ENCODE data around the gene HEBP2. TPM values are rescaled to one million over a fixed set of nuclear protein-coding genes. Genes with fewer than 3 reads are reported as not detected.

Gene HEBP2
- polyA plus RNA-seq, 10 donors, result 32.4 to 50.4 (median 43.7) TPM

DNA sequence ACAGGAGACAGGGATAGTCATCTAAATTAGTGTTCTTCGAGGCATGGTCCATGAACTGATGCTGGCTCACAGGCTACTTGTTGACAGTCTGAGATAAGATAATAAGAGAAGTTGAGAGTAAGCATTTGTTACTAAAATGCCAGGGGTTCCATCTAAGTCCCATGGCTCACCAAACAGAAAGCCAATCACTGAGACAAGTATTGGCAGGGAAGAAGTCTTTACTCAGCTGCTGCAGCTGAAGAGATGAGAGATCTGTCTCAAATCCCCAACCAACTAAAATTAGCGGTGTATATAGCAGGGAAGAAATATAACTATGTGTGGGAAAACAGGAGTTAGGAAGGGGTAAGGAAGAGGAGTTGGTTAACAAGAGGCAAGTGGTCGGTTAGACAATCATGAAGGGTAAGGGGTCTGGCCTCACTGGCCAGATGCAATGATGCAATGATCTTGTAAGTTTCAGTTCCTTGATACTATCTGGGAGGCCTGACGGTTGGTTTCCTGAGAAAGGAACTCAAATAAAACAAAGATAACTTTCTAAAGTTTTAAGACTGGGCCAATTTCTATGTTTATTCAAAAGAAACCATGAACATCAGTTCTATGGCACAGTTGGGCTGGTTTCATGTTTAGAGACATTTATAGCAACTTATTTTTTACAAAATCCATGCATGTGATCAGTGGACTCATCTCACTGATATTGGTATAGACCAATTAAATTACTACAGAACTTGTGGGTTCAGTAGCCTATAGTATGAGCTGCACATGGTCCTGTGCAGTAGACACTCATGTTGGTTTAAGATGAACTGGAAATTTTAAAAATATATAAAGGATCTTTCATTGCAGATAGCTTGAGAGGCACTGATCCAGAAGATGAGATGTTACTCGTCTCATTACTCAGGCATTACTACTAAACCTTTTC is 9.9 kb upstream of the HEBP2 start:
- no peak for DNase-seq

DNA sequence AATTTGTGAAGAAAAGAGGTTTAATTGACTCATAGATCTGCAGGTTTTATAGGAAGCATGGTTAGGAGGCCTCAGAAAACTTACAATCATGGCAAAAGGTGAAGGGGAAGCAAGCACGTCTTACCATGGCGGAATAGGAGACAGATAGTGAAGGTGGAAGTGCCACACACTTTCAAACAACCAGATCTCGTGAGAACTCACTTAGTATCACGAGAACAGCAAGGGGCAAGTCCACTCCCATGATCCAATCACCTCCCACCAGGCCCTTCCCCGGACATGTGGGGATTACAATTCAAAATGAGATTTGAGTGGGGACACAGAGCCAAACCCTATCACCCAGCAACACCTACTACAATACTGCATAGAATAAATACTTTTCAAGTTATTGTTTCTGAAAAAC is 7.3 kb upstream of the HEBP2 start:
- DNase-seq, result no peak

DNA sequence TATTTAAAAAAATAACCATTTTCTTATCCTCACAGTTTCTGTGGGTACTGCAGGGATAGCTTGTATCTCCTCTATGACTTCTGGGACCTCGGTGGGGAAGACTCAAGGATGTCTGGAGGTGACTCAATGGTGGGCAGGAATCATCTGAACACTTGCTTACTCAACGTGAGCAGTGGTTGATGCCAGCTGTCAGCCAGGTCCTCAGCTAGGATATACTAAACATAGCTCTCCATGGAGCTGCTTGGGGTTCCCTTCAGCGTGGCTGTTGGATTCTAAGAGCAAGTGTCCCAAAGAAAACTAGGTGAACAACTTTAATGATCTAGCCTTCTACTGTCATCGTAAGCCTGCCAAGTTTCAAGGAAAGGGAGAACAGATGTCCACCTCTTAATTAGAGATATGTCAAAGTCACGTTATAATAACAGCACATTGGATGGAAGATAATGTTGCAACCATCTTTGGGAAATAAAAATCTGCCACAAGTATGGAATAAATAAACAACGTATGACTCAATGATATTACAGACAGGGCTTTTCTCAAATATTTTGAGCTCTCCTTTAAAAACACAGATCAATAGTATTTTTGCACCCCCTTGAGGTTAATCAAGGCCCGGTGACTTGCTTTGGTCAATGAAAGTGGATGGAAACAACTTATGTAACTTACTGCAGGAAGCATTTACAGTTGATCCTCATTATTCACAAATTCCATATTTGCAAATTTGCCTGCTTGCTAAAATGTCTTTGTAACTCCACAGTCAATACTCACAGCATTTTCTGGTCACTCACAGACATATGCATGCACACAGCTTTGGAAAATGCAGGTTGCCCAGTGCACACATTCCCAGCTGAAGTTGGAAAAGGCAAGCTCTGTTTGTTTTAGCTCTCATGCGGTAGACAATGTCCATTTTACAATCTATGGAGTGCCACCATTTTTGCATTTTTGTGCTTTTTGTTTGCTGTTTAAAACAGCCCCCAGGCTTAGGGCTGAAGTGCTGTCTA is 6.6 kb upstream of the HEBP2 start:
- DNase-seq, result no peak

DNA sequence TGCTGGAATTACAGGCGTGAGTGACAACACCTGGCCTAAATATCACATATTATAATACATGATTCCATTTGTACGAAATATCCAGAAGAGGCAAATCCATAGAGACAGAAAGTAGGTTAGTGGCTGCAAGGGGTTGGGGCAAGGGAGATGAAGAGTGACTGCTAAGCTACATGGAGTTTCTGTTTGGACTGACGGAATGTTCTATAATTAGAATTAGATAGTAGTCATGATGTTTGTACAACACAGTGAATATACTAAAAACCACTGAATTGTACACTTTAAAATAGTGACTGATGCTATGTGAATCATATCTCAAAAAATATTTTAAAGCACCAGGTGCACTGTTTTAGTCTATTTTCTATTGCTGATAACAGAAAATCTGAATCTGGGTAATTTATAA is 3.7 kb upstream of the HEBP2 start:
- no peak for DNase-seq

DNA sequence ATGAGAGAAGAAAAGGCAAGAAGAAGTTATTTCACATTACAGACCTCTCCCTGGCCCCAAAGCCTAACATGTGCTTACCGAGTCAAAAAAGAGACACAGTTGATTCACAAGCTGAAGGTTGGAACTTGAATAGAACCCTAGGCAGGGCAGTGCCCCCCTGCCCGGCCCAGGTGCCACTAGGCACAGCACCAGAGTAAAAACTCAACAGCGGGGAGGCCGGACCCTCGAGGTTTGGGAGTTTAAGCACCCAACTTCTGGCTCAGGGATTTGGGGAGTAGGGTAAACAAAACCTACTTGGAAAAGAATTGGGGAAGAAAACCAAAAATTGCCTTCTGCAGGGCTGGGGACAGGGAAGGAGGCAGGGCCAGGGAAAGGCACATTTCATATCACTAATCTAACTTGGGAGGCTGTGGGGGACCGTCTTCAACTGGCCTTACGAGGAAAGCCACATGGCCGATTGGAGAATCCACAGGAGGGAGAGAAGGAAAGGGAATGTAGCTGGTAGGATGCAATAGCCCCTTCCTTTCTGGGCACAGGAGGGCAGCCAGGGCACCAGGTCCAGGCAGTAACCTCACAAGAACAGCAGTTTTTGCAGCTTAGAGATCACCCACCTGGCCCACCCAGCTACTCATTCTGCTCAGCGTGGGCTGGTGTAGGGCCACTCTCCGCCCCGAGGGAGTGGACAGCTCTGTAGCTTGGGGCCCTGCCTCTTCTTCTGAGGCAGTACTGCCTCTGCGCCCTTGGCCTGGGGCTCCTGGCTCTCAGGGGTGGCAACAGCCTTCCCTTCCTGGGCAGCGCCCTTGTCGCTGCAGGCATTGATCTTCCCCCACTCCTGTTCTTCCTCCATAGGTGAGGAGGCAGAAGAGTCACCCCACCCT is 1.8 kb upstream of the HEBP2 start:
- no peak for DNase-seq

DNA sequence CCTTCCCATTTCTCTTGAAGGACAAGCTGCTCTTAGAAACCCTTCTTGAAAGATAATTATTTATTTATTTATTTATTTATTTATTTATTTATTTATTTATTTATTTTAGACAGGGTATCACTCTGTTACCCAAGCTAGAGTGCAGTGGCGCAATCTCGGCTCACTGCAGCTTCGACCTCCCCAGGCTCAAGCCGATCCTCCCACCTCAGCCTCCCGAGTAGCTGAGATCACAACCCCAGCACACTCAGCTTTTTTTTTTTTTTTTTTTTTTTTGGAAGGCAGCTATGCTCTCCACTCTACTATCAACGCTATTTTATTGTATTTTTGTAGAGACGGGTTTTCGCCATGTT is 1.2 kb upstream of the HEBP2 start:
- no peak for DNase-seq

DNA sequence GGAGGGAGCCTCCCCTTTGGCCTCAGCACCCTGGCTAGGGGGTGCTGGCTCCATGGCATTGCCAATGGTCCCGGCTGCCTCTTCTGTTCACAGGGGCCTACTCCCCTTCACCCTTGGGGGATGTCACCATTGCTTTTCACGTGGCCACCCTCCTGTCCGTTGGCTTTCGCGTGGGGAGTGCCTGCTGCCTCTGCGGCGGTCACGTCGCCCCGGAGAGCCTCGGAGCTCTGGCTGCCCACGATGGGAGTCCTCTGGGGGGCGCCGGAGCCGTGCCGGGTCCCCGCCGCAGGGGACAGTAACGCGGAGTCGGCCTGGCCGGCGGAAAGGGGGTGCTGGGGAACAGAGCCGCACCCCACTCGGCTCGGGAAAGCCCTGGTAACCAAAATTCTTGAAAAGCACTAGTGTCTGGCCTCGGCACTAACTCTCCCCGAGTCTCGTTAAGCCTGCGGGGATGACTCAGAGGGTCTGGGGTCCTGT is 661 bp upstream of the HEBP2 start:
- peak; percentile 19 to 64 (median 26) for DNase-seq

DNA sequence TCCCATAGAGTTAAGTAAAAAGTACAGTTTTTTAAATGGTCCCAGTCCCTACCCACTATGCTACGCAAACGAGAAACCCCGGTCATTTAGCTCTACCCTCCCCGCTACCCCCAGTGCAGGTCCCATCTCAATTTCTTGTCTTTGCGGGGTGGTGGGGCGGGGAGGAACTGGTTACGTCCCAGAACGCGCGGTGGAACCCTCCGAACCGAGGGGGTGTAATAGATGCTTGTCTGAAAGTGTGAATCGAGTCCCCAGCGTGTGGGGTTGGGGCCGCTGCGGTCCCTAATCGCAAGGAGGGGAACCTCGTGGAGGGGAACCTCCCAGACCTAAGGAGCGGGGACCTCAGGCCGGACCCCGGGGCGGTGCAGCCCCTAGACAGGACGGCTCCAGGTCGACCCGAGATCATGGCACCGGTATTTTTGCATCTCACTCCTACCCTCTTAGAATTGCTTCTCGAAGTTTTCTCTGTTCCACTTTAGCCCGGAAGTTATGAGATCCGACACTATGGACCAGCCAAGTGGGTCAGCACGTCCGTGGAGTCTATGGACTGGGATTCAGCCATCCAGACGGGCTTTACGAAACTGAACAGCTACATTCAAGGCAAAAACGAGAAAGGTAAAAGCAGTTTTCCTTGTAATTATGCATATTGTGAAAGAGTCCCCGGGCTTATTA is 779 bp downstream of the HEBP2 start:
- peak in 2 of 3 donors; percentile 22 to 73 for DNase-seq

DNA sequence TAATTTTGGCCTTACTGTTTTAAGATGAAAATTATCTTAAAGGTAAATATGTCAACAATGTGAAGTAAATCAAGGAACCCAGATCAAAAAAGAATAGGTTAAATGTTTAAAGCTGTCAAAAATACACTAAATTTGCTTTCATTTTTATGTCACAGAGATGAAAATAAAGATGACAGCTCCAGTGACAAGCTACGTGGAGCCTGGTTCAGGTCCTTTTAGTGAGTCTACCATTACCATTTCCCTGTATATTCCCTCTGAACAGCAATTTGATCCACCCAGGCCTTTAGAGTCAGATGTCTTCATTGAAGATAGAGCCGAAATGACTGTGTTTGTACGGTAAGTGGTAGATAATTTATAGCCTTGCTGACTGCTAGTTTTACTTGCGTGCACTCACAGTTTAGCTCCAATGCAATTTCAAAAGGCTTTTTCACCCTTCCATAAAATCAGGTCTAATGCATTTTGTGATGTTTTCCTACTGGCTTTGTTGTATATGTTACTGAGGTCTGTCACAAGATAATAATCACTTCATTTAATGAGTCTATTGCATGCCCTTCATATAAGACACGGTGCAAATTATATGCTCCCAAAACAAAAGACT is 1.9 kb downstream of the HEBP2 start:
- DNase-seq, result no peak

DNA sequence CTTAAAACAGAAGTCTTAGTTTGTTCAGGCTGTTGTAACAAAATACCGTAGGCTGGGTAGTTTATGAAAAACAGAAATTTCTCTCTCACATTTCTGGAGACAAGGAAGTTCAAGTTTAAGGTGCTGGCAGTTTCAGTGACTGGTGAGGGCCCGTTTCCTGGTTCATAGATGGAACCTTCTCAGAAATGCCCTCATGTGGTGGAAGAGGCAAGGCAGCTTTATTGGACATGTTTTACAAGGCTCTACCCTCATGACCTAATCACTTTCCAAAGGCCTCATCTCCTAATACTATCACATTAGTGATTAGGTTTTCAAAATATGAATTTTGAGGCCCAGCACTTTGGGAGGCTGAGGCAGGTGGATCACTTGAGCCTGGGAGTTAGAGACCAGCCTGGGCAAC is 2.4 kb downstream of the HEBP2 start:
- DNase-seq, result no peak

DNA sequence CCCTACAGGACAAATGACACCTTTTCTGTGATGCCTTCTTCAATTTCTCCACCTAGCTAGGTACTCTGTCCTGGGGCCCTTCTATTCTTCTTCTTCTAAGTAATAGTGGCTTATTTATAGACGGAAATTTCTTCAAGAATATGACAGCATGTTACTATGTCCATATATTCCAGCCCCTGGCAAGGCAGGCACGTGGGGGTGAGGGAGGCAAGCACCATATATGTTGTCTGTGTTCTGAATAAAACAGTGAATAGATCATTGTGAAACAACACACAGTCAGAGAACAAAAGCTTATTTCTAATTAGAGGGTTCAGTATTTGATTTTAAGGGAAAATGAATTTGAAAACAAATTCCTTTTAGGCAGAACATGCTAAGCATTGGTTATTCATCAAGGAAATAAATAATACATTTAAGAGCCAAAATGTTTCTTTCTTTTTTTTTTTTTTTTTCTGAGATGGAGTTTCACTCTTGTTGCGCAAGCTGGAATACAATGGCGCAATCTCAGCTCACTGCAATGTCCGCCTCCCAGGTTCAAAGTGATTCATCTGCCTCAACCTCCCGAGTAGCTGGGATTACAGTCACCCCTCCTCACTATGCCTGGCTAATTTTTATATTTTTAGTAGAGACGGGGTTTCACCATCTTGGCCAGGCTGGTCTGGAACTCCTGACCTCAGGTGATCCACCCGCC is 6.2 kb downstream of the HEBP2 start:
- no peak for DNase-seq

DNA sequence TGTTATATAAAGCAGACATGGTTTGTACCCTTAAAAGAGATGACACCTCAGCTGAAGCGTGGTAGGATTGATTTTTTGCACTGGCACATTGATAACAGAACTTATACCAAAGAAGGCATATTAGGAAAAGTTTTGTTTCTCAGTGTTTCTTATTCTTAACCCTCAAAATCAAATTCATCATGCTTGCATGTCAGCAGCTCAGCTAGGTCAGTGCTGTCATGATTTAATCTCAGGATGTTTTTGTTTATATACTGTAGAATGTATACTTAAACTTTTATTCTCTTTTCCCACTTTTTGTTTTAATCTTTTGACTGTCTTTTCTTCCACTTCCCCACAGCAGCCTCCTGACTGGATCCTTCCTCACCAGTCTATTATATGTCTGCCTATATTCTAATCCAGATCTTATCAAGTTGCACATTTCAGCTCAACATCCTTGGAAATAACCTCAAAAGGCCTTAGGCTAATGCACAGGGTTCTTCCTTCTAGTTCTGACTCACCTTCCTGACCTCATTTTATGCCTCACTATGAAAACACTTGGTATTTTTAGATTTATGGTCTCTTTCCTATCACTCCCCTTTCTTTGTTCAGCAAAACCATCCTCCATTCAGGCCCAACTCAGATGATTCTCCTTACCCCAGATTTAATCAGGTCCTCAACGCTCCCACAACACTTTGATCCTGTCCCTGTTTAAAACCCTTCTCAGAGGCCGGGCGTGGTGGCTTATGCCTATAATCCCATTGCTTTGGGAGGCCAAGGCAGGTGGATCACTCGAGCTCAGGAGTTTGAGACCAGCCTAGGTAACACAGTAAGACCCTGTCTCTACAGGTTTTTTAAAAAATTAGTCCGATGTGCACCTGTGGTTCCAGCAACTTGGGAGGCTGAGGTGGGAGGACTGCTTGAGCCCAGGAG is 7.2 kb downstream of the HEBP2 start:
- no peak for DNase-seq

DNA sequence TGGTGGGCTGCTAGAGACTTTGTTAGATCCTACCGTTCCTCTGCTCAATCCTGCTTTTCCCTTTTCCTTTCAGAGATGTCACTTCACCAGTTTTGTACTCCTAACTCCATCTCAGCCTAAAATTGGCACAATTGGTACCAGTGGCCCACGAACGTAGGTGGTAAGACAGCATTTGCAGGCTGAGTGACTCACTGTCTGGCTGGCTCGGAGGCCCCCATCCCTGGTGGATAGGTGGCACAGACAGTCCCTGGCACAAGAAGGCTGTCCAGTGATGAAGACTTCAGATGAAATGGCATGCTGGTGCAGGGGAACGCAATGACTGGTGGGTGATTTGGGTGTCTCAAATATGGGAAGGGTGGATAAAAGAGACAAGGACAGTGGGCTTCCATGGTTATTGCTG is 11.1 kb downstream of the HEBP2 start:
- DNase-seq, result no peak

DNA sequence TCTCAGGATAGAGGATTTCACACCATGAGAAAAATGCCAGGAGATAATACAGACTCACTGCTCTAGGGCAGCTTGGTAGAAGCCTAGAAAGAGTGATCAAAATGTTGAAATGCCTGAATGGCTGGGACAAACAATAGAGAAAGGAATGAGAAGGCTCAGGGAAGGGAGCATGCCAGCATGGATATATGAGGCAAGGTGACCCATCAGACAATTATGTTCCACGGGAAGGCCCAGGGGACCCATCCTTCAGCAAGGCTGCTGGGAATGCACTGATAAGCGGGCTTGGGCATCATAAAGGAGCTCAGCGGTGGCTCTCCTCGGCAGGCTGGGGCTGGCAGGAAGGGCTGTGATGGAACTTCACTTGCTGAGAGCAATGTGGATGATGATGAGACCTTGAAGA is 12.2 kb downstream of the HEBP2 start:
- no peak for DNase-seq

DNA sequence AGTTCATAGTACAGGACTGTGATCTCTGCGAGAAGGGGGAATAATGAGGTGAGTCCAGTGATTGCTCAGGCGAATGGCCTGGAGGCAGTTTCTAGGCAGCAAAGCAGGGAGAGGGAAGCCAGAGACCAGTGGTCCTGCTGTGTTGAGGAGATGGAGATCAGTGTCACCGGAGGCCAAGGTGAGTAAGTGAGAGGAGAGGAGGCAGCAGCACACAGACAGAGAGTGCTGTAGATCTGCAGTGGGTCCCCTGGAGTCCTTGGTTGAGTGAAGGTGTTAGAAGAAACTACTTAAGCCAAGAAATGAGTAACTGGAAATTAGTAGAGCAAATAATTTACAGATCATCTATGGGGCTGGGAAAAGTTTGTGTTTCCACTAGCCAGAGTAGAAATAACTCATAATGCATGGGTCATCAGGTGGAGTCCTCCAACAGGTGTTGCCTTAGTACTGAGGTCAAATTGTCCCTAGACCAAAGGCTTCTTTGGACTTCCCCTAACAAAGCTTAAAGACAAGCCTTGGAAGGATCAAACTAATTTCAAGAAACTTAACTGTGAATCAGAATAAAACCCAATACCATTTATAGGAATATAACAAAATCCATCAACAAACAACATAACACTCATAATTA is 13.6 kb downstream of the HEBP2 start:
- no peak for DNase-seq

DNA sequence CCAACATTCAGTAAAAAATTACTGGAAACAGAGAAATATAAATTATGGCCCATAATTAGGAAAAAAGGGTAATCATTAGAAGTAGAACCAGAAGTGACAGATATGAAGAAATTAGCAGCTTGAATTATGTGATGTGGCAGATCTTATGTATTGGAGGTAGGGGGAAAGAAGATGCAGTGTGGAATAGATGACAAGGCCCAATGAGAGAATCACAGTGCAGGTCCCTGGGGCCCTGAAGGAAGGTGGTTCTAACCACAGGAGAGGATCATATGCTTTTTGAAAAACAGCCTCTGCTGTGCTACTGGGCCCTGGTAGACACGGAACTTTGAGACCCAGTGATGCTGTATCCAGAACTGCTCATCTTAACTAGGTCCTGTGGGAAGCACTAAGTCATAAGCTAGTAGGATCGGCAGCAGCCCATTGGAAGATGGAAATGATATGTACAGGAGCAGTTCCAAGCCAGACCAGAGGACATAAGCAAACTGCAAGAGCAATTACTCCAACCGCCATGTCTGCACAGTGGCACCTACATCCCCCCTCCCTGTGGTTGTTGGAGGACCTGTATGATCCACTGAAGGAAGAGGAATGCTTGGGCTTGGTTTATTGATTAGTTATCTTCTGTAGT is 14.2 kb downstream of the HEBP2 start:
- DNase-seq, result no peak

DNA sequence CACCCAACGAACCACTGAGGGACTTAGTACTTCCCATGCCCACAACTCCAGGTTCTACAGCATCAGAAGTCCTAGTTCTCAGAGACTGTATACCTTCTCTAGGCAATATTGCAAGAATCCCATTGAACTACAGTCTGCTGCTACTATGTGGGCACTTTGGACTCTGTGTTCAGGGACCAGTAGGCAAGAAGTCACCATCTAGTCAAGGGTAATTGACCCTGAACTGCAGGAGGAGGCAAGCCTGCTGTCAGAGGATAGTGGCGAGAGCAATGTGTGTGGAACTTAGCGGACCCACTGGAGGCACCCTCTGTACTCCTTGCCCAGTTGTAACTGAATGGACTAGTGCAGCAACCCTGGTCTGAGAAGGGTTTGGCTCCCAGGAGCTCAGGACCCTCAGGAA is 15.7 kb downstream of the HEBP2 start:
- no peak for DNase-seq

DNA sequence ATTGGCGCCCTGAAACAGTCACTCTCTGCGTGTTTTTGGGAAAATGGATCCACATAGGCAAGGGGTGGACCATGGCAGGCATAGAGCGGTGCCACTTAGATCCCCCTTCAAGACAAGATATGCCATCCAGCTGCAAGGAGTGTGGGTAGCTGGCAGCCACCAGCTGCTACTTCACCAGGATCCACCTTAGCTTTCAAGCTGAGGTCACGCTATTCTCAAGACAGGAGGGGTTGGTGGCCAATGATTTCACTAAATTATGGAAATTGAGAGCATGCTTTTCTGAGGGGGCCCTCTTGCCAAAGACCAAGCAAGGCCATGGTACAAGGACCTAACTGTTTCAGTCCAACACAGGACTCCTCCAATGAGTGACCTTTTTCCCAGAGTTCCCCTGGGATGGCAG is 16.3 kb downstream of the HEBP2 start:
- DNase-seq, result no peak

All from muscle of back (tissue), 11 donors.